B cell (primary cell): ENCODE measurements around the gene PLEKHG4B. TPM values are rescaled to one million over a fixed set of nuclear protein-coding genes. Genes with fewer than 3 reads are reported as not detected.

Experiments
- ATAC-seq: fragments of 200-7000 bp; cut with Tn5 transposase; one replicate; pipeline ENCODE4 v1.10.0; 2021; ENCODE audit warnings: low read depth, mild to moderate bottlenecking, moderate number of reproducible peaks, moderate library complexity
- CTCF ChIA-PET: fragments of 350-600 bp; sonication (Branson Sonifier 250); formaldehyde crosslinking; loops from one replicate; lab custom pipeline; 2021; ENCODE audit warnings: antibody characterized with exemption, inconsistent platforms; lab: Charles Lee
- POLR2A ChIA-PET: fragments of 350-600 bp; sonication (Branson Sonifier 250); formaldehyde crosslinking; loops from one replicate; lab custom pipeline; 2021; ENCODE audit warnings: antibody characterized with exemption; lab: Charles Lee
- DNase-seq: peaks from one replicate; pipeline ENCODE4 v3.0.0; 2013
- H2AFZ ChIP-seq: 2 replicates; pipeline ENCODE4 v1.6.1; 2012; ENCODE audit warnings: mild to moderate bottlenecking, low read depth, low read length; ENCODE audit not compliant: insufficient read depth, poor library complexity, severe bottlenecking
- H3K27ac ChIP-seq, 2 donors: 1 replicate in 1 of 2; 2 replicates in 1 of 2; pipeline ENCODE4 v1.5.1; 2012 to 2013; ENCODE audit warnings: low read length in 2 of 2, mild to moderate bottlenecking in 2 of 2, moderate library complexity in 1 of 2
- H3K27me3 ChIP-seq, 4 experiments: fragments of 200-600 bp in 1 of 4; sonication (generic) in 1 of 4; replicated peaks in 1 of 4; 1 replicate in 2 of 4; 2 replicates in 2 of 4; pipeline versions ENCODE4 v1.6.1 to v1.7.0; 2013 to 2016; ENCODE audit warnings: low read length in 3 of 4, mild to moderate bottlenecking in 2 of 4, mixed read lengths in 1 of 4, moderate library complexity in 1 of 4; ENCODE audit not compliant: insufficient read depth in 4 of 4, control insufficient read depth in 3 of 4; ENCODE audit errors: control extremely low read depth in 1 of 4
- H3K36me3 ChIP-seq, 2 experiments: replicated peaks in 1 of 2; 1 replicate in 1 of 2; 2 replicates in 1 of 2; pipeline versions ENCODE4 v1.6.1 to v1.7.1; 2013; ENCODE audit warnings: low read length in 1 of 2; ENCODE audit not compliant: insufficient read depth in 2 of 2, control insufficient read depth in 1 of 2; ENCODE audit errors: control extremely low read depth in 1 of 2, extremely low read depth in 1 of 2
- H3K4me1 ChIP-seq, 2 donors: fragments of 200-600 bp in 1 of 2; sonication (generic) in 1 of 2; 1 replicate in 1 of 2; 2 replicates in 1 of 2; pipeline versions ENCODE4 v1.5.1 to v1.6.1; 2013 to 2017; ENCODE audit warnings: low read length in 2 of 2; ENCODE audit not compliant: control insufficient read depth in 2 of 2, insufficient read depth in 2 of 2
- H3K4me2 ChIP-seq: replicated peaks from 2 replicates; pipeline ENCODE3; 2012; ENCODE audit warnings: mild to moderate bottlenecking, low read depth, low read length; ENCODE audit not compliant: poor library complexity, severe bottlenecking
- H3K4me3 ChIP-seq, 5 experiments: fragments of 200-600 bp in 1 of 5; sonication (generic) in 1 of 5; 1 replicate in 3 of 5; 2 replicates in 2 of 5; pipeline versions ENCODE4 v1.5.1 to v1.7.0; 2011 to 2016; ENCODE audit warnings: low read length in 4 of 5, mild to moderate bottlenecking in 4 of 5, low read depth in 2 of 5, control low read depth in 1 of 5, moderate library complexity in 1 of 5; ENCODE audit not compliant: insufficient read depth in 1 of 5; ENCODE audit errors: control extremely low read depth in 1 of 5, extremely low read depth in 1 of 5
- H3K79me2 ChIP-seq: fragments of 200-600 bp; sonication (generic); one replicate; pipeline ENCODE4 v1.6.0; 2016; ENCODE audit warnings: low read length; ENCODE audit not compliant: control insufficient read depth, insufficient read depth
- H3K9ac ChIP-seq: fragments of 200-600 bp; sonication (generic); 2 replicates; pipeline ENCODE4 v1.6.1; 2017; ENCODE audit warnings: mild to moderate bottlenecking, low read length, moderate library complexity
- H3K9me3 ChIP-seq, 3 donors: one replicate each; pipeline versions ENCODE4 v1.6.1 to v1.7.1; 2013; ENCODE audit warnings: low read length in 2 of 3; ENCODE audit not compliant: control insufficient read depth in 2 of 3, insufficient read depth in 1 of 3; ENCODE audit errors: control extremely low read depth in 1 of 3
- H4K20me1 ChIP-seq: 2 replicates; pipeline ENCODE4 v1.6.0; 2012; ENCODE audit warnings: mild to moderate bottlenecking, low read length; ENCODE audit not compliant: insufficient read depth, control insufficient read depth, poor library complexity, severe bottlenecking
- H3K27ac Mint-ChIP-seq: one replicate; pipeline ENCODE4 v1.8.0; 2021; ENCODE audit warnings: mixed read lengths
- H3K27me3 Mint-ChIP-seq: one replicate; pipeline ENCODE4 v1.8.0; 2021; ENCODE audit warnings: mixed read lengths
- H3K4me1 Mint-ChIP-seq: one replicate; pipeline ENCODE4 v1.8.0; 2021; ENCODE audit warnings: mixed read lengths
- H3K4me3 Mint-ChIP-seq: one replicate; pipeline ENCODE4 v1.8.0; 2021; ENCODE audit warnings: mixed read lengths
- H3K9me3 Mint-ChIP-seq: one replicate; pipeline ENCODE4 v1.8.0; 2022; ENCODE audit warnings: mixed read lengths; ENCODE audit not compliant: insufficient read depth
- EZH2 ChIP-seq: IDR thresholded peaks from 2 replicates; pipeline ENCODE4 v1.6.1; 2012; ENCODE audit warnings: borderline replicate concordance, low read depth, mild to moderate bottlenecking, moderate library complexity, low read length; ENCODE audit not compliant: insufficient read depth, poor library complexity, severe bottlenecking
- WGBS: methylation state at CpG from one replicate; pipeline ENCODE4 v1.1.5; 2013; ENCODE audit warnings: missing lambda C conversion rate; ENCODE audit not compliant: insufficient coverage; 5-methylcytosine and 5-hydroxymethylcytosine counted together
- intact Hi-C: fragments of 100-400 bp; cut with micrococcal nuclease; formaldehyde crosslinking; loops from one replicate; pipeline ENCODE4 v1.10.0; 2022
- polyA plus RNA-seq: library from polyadenylated mRNA; depleted of rRNA; stranded (reverse); fragments of >200 nt; gene quantifications from 2 replicates; pipeline ENCODE4 v1.2.3, GENCODE V29; 2012
- total RNA-seq, 2 donors: library from RNA; stranded (reverse); fragments of 120-200 nt in 1 of 2; gene quantifications; 1 replicate in 1 of 2; 2 replicates in 1 of 2; pipeline versions ENCODE4 v1.2.3 to v1.2.4, GENCODE V29; 2013 to 2022
- TF ChIP-seq, protein P1 (sequence below): fragments of 200-600 bp; IDR thresholded peaks from one replicate; pipeline ENCODE4 v1.8.0; 2022; ENCODE audit warnings: antibody characterized with exemption, mild to moderate bottlenecking

Gene PLEKHG4B
- total and polyA plus RNA-seq, 2 donors (not counting 1 experiment from before 2014, with no cell fraction given), result not detected

DNA sequence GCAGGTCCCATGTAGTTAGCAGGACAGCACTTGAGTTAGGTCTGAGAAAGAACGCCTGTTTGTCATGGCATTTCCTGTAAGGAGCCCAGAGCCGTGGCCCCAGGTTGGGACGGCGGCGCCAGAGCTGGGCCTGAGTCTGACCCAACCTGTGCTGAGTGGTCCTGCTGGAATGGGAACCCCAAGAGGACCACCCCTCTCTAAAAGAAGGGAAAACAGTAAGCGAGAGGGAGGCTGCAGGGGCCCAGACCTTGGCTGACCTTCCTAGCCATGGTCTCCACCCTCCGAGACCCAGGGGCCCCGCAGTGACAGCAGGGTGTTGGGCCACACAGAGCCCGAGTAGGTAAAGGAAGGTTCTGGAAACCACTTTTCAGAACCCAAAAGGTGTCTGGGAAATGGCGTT is 97.5 kb downstream of the PLEKHG4B start:
- H3K4me2 ChIP-seq, result no peak overlapping the region
- H3K4me3 ChIP-seq, result no peak overlapping the region
- H3K36me3 ChIP-seq, result no peaks in the 10 kb centered on the region
- H2AFZ ChIP-seq, result no peak overlapping the region
- ATAC-seq (no peak), DNase-seq (no peak)
- peaks cover 0 to 29% (median 2%) of the 10 kb centered on the region in 4 experiments for H3K27me3 ChIP-seq
- no peaks in the 10 kb centered on the region for H3K9me3 Mint-ChIP-seq
- intact Hi-C loops, result no loop called here
- H3K9ac ChIP-seq, result no peak overlapping the region
- no peaks in the 10 kb centered on the region for H3K9me3 ChIP-seq
- peaks cover 16% of the 10 kb centered on the region for H3K27me3 Mint-ChIP-seq
- 100% methylated on average over 6 of the region's 10 CpGs for WGBS
- no peak overlapping the region for H3K27ac Mint-ChIP-seq
- no peak overlapping the region for H3K27ac ChIP-seq
- peaks cover 21% of the 10 kb centered on the region for H3K4me1 Mint-ChIP-seq
- no peak overlapping the region for H3K4me3 Mint-ChIP-seq
- TF ChIP-seq, protein P1, sequence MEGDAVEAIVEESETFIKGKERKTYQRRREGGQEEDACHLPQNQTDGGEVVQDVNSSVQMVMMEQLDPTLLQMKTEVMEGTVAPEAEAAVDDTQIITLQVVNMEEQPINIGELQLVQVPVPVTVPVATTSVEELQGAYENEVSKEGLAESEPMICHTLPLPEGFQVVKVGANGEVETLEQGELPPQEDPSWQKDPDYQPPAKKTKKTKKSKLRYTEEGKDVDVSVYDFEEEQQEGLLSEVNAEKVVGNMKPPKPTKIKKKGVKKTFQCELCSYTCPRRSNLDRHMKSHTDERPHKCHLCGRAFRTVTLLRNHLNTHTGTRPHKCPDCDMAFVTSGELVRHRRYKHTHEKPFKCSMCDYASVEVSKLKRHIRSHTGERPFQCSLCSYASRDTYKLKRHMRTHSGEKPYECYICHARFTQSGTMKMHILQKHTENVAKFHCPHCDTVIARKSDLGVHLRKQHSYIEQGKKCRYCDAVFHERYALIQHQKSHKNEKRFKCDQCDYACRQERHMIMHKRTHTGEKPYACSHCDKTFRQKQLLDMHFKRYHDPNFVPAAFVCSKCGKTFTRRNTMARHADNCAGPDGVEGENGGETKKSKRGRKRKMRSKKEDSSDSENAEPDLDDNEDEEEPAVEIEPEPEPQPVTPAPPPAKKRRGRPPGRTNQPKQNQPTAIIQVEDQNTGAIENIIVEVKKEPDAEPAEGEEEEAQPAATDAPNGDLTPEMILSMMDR, result no peak
- no peak for TF ChIP-seq EZH2
- CTCF ChIA-PET, result interaction anchor here (1.4 to 2.2 kb wide), 3 partner anchors 10 to 713 kb away, joined by 3 to 8 read pairs (median 4); no protein-coding TSS in a partner anchor
- H3K4me1 ChIP-seq, result peaks cover 16 to 19% of the 10 kb centered on the region in 2 donors
- H4K20me1 ChIP-seq, result no peaks in the 10 kb centered on the region
- POLR2A ChIA-PET, result no interaction called here
- no peaks in the 10 kb centered on the region for H3K79me2 ChIP-seq

DNA sequence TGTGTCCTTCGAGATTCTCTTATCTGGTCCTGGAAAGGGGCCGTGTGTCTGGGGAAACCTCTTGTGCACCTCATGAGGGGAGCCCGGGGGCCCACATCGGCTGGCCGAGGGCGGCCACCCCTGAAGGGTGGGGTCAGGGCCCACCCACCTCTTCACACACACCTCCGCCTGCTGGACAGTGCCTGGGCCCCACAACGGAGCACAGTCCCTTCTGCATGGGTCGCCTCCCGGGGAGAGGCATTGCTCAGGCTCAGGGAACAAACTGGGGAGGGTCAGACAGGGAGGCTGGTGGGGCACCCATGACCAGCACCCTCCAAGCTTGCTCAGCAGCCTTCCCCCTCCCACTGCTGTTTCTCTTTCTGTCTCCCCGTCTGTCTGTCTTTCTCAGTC is 98.0 kb downstream of the PLEKHG4B start:
- H3K36me3 ChIP-seq, result no peaks in the 10 kb centered on the region
- H3K27ac ChIP-seq, result no peak overlapping the region
- ChIA-PET POLR2A (no interaction called here), CTCF (no interaction called here)
- no peaks in the 10 kb centered on the region for H3K79me2 ChIP-seq
- H3K4me3 ChIP-seq, result no peak overlapping the region
- WGBS, result 81% methylated on average over 10 of the region's 11 CpGs
- peaks cover 0 to 29% (median 2%) of the 10 kb centered on the region in 4 experiments for H3K27me3 ChIP-seq
- no peaks in the 10 kb centered on the region for H3K9me3 ChIP-seq
- DNase-seq (no peak), ATAC-seq (no peak)
- intact Hi-C loops, result no loop called here
- no peak overlapping the region for H3K4me3 Mint-ChIP-seq
- no peaks in the 10 kb centered on the region for H4K20me1 ChIP-seq
- H3K9ac ChIP-seq, result no peak overlapping the region
- H3K4me1 Mint-ChIP-seq, result peaks cover 21% of the 10 kb centered on the region
- H2AFZ ChIP-seq, result no peak overlapping the region
- H3K27ac Mint-ChIP-seq, result no peak overlapping the region
- no peak overlapping the region for H3K4me2 ChIP-seq
- no peaks in the 10 kb centered on the region for H3K9me3 Mint-ChIP-seq
- TF ChIP-seq, protein P1, result no peak
- no peak for TF ChIP-seq EZH2
- peaks cover 13% of the 10 kb centered on the region for H3K27me3 Mint-ChIP-seq
- H3K4me1 ChIP-seq, result peaks cover 16 to 19% of the 10 kb centered on the region in 2 donors
